ENCODE data around the gene SESTD1.
A peak's percentile ranks its signal among the peaks of the same experiment; 100 is the strongest.
"Not testable (repeated sequence)": the region's sequence is repeated elsewhere in the genome, so short reads cannot be mapped to it uniquely, and the experiment has no call there.

Gene SESTD1

GRCh38 chr2:179265082-179265510 lies 464 bp upstream of the SESTD1 start:
- peak; percentile 95 to 96 for DNase-seq

- peak; percentile 45 to 50 for DNase-seq
Measured at GRCh38 chr2:179263446-179264367, 925 bp downstream of the SESTD1 start.

GRCh38 chr2:179263015-179263414 lies 1.6 kb downstream of the SESTD1 start:
- DNase-seq = peak; percentile 46 to 52

DNA sequence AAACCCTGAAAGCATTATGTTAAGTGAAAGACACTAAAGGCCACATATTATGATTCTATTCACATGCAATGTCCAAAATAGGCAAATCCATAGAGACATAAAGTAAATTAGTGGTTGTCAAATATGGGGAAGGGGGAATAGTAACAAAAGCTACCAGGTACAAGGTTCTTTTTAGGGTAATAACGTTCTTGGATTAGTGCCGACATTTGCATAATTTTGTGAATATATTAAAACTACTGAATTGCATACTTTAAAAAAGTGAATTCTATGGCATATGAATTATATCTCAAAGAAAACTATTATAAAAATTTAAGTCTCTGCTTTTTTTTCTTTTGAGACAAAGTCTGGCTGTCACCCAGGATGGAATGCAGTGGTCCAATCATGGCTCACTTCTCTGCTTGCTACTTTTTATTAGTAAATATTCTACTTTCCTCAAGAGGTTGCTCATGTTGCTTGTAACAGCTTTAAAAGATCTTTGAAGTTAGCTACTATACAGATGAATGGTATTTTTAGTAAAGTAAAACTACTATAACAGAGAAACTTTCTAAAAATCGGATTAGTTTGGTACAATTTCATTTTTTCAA lies 2.5 kb downstream of the SESTD1 start:
- no peak for DNase-seq

DNA sequence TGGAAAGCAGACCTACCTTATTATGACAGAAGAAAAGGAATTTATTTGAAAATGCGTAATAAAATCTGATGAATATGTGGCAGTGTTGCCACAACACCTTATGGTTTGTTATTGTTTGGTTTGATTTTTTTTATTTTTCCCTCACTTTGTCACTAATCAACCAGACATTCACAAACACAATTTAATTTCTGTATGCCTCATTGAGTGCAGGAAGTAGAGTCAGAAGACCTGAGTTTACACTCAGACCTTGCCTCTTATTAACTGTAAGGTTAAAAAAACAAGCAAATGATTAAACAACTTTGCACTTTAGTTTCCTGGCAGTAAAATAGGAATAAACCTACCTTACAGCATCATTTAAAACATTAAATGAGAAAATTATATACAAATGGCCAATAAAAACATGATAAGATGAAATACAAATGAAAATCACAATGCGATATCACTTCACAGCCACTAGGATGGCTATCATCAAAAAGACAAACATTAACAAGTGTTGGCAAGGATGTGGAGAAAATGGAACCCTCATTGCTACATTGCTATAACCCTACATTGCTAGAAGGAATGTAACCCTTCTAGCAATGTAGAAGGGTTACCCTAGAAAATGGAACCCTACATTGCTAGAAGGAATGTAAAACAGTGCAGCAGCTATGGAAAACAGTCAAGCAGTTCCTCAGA lies 3.3 kb downstream of the SESTD1 start:
- DNase-seq = no peak

DNA sequence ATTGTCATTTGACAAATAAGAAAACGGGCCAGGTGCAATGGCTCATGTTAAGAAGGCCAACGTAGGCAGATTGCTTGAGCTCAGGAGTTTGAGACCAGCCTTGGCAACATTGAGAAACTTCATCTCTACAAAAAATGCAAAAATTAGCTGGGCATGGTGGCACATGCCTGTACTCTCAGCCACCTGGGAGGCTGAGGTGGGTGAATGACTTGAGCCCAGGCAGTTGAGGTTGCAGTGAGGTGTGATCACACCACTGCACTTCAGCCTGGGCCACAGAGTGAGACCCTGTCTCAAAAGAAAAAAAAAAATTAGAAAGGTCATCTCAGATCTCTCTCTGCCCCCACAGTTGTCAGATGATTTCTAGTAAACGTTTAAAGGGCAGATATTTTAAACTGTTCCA lies 4.4 kb downstream of the SESTD1 start:
- DNase-seq = no peak

GRCh38 chr2:179255129-179255528 lies 9.5 kb downstream of the SESTD1 start:
- DNase-seq = no peak

DNA sequence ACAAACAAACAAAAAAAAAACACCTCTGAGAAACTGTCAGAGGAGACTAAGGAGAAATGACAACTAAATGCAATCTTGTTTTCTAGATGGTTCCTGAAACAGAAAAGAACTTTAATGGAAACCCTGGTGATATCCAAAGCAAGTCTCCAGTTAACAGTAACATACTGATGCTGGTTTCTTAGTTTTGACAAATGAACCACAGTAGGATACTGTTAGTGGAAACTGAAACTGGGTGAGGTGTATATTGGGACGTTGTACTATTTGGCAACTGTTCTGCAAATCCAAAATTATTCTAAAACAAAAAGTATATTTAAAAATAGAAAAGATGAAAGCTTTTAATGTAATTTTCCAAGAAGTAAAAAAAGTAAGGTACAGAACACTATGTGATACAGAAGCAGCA lies 11.4 kb downstream of the SESTD1 start:
- no peak for DNase-seq

DNA sequence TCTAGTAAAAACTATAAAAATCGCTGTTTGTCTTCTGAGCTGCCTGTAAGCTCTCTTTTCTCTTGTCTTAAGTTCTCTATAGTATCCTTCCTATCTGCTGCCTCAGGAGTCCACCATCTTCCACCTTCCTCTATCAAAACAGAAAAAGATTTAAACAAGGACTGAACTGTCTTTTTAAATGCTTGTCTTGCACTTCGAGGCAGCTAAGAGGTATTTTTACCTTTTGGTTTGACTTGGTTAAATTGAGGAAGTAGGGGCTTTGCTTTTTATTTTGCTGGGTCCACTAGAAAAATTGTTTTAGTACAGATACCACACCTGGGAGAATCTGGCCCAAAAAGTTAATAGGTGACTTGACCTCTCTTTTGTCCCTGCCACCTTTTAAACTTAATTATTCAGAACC lies 12.2 kb downstream of the SESTD1 start:
- DNase-seq = no peak

GRCh38 chr2:179251870-179252269 lies 12.8 kb downstream of the SESTD1 start:
- DNase-seq = no peak

GRCh38 chr2:179250848-179251504 lies 13.7 kb downstream of the SESTD1 start:
- DNase-seq = no peak

DNA sequence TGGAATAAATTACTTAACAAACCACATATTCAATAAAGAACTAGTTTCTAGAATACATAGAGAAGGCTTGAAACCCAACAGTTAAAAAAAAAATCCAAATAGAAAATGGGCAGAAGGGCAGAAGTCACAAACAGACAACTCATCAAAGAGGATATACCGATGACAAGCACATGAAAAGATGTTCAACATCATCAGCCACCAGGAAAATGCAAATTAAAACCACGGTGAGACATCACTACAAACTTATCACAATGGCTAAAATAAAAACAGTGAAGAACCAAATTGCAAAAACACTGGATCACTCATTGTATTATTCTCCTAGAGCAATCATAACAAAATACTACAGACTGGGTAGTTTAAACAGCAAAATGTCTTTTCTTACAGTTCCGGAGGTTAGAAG lies 14.5 kb downstream of the SESTD1 start:
- DNase-seq = no peak

DNA sequence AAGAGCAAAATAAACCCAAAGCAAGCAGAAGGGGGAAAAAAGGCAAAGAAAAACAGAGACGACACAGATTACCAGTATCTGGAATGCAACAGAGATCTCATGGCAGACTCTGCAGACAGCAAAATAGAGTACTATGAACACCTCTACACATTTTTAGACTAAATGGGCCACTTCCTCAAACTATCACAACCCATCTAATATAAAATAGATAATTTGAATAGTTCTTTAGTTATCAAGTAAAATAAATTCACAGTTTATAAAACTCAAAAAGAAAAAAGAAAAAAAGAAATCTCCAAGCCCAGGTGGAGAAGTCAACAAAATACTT lies 16.6 kb downstream of the SESTD1 start:
- no peak for DNase-seq

DNA sequence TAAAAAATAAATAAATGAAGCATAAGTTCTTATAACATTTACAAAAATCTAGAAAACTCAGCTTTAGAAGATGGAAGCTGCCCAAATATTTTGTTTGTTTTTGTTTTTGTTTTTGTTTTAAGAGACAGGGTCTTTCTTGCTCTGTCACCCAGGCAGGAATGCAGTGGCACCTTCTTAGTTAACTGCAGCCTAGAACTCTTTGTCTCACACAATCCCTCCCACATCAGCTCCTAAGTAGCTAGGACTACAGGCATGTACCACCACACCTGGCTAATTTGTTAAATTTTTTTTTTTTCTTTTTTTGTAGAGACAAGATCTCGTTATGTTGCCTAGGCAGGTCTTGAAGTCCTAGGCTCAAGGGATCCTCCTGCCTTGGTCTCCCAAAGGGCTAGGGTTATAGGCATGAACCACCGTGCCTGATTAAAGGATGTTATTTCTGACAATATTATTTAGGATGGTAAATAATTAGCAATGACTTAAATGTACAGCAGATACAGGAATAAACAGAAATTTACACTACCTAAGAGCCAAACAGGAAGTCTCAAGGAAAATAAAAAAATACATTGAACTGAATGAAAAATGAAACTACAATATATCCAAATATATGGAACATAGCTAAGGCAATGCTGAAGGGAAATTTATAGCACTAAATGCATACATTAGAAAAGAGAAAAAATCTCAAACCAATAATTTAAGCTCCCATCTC lies 17.2 kb downstream of the SESTD1 start:
- DNase-seq = no peak

DNA sequence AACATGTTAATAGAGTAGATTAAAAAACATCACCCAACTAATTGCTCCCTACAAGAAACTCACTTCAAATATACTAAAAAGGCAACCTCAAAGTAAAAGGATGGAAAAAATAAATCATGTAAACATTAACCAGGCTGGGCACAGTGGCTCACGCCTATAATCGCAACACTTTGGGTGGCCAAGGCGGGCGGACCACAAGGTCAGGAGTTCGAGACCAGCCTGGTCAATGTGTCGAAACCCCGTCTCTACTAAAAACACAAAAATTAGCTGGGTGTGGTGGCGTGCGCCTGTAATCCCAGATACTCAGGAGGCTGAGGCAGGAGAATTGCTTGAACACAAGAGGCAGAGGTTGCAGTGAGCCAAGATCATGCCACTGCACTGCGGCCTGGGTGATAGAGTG lies 18.8 kb downstream of the SESTD1 start:
- DNase-seq = not testable (repeated sequence)

DNA sequence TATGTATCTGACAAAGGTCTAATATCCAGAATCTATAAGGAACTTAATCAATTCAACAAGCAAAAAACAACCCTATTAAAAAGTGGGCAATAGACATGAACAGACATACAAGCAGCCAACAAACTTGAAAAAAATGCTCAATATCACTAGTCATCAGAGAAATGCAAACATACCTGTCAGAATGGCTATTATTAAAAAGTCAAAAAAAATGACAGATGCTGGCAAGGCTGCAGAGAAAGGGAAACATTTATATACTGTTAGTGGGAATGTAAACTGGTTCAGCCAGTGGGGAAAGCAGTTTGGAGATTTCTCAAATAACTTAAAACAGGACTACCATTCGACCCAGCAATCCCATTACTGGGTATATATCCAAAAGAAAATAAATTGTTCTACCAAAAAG lies 21.6 kb downstream of the SESTD1 start:
- DNase-seq = no peak

DNA sequence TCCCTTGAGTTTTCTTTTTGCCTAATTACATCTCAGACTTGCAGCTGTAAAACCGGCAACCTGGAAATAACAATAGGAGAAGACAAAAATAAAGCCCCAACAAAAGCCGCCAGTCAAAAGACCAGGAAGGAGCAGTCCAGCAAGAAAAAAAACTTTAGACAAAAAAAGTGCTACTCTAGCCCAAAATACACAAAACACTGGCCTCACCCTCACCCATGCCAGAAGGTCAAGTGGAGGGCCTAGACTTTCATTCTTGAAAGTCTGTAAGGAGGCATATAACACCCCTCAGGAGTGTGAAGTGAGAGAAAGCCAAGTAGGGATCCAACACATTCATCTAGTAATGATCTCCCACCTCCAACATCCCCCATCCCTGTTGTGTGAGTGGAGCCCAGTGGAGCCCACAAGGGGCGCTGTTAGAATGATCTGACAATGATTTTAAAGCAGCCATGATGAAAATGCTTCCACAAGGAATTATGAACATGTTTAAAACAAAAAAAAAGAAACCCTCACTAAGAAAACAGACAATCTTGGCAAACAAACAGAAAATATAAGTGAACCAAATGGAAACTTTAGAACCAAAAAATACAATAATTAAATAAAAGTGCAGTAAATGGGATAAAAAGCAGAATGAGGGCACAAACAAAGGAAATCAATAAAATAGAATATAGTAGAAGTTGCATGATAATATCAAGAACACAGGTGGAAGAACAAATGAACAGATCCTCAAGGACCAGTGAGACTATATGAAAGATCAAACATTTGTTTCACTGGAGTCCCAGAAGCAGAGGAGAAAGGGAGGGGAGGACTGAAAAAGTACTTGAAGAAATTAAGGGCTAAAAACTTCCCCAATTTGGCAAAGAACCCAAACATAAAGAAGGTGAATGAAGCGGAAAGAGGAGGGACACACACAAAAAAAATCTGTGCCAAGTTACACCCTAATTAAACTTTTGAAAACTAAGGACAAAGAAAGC lies 23.9 kb downstream of the SESTD1 start:
- DNase-seq = no peak

DNA sequence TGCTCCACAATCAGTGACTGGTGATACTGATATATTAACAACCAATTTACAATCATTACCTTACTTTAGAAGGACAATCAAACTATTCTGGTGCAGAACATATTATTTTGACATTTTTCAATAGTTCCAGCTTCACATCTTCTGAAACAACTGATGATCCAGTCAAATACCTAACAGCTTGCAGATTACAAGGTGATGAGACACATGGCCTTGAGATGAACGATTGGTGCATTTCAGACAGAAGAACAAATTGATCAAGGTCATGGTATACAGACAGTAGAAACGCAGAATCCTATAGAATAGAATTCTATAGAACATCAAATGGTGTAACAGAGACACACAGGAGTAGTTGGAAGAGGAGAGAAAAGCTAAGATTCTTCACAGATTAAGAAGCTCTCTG lies 24.8 kb downstream of the SESTD1 start:
- DNase-seq = no peak

- no peak for DNase-seq
Measured at GRCh38 chr2:179239195-179239594, 25.4 kb downstream of the SESTD1 start.

DNA sequence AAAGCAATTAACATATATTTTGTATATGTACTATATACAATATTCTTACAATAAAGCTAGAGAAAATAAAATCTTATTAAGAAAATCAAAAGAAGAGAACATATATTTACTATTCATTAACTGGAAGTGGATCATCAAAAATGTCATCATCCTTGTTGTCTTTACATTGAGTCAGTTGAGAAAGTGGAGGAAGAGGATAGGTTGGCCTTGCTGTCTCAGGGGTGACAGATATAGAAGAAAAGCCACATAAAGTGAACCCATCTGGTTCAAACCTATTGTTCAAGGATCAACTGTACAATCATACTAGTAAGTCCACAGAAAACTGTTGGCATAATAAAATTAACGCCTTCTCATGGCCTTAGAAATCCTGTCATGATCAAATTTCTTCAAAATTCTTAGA lies 26.6 kb downstream of the SESTD1 start:
- DNase-seq = no peak

DNA sequence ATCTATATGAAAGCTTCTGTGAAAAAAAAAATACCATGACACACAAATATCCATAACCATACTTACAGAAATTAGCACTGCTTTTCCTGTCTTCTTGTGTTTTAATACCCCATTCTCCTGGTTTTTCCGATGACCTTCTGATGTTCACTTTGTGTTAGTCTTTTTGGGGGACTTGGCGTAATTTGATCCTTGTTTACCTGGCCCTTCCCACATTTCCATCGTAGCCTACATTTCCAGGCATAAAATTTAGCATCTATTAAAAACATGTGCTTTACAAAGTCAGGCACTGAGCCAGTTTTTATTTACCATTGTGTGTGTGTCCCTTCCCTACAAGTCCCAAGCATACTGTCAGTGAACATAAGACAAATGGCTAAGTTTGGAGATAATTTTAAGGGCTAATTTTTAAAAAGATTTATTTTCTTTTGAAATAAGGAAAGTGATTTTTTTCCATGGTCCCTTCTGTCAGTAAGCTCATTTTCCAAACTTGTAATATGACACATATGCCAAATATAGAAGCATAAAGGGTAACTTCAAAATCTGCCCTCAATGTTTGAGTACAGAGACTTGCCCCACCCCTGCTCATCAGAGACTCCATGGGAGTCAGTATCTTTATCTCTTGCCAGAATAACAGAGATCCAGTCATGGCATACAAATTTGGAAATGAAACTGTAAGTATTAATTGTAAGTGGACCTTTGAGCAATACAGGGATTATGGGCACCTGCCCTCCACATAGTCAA lies 27.3 kb downstream of the SESTD1 start:
- no peak for DNase-seq

All from inflammatory macrophage treated with lipopolysaccharide for 1 hour (primary cell).